Rectal smooth muscle tissue (tissue), 1 donor: ENCODE results near the gene TMEM119.

ENCODE experiments used
- H3K27ac ChIP-seq: one replicate; pipeline ENCODE4 v1.7.0; 2013; ENCODE audit warnings: low read depth, low read length, inconsistent platforms
- H3K27me3 ChIP-seq: one replicate; pipeline ENCODE4 v1.7.0; 2013; ENCODE audit warnings: low read length; ENCODE audit not compliant: control insufficient read depth, insufficient read depth
- H3K36me3 ChIP-seq: one replicate; pipeline ENCODE4 v1.7.0; 2013; ENCODE audit warnings: low read length; ENCODE audit not compliant: control insufficient read depth, insufficient read depth
- H3K4me1 ChIP-seq: one replicate; pipeline ENCODE4 v1.7.0; 2013; ENCODE audit warnings: low read length; ENCODE audit not compliant: control insufficient read depth, insufficient read depth
- H3K4me3 ChIP-seq: one replicate; pipeline ENCODE4 v1.7.0; 2013; ENCODE audit warnings: low read length
- H3K9ac ChIP-seq: one replicate; pipeline ENCODE4 v1.7.0; 2013; ENCODE audit warnings: low read length

Gene TMEM119

DNA sequence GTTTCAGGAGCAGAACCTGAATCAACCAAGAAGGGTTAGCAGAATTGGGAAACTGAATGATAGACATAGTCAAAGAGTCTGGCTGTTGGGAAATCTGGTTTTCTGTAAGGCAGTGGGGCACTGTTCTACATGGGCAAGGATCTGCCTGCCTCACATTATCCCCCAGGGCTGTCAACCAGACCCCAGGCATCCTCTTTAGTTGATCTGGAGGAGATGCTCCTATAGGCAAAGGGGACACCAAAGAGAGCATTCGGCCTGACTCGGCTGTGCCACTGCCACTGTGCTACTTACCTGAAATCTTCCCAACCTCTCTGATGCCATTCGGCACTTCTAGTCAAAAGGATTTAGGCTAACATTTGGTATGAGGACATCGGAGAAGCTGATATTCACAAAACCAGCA is 31.4 kb downstream of the TMEM119 start:
- H3K36me3 ChIP-seq: peaks cover 27% of the 10 kb centered on the region
- H3K27me3 ChIP-seq: no peaks in the 10 kb centered on the region
- H3K4me1 ChIP-seq: peaks cover 17% of the 10 kb centered on the region
- no peak overlapping the region for H3K27ac ChIP-seq
- H3K4me3 ChIP-seq: no peak overlapping the region
- no peak overlapping the region for H3K9ac ChIP-seq

DNA sequence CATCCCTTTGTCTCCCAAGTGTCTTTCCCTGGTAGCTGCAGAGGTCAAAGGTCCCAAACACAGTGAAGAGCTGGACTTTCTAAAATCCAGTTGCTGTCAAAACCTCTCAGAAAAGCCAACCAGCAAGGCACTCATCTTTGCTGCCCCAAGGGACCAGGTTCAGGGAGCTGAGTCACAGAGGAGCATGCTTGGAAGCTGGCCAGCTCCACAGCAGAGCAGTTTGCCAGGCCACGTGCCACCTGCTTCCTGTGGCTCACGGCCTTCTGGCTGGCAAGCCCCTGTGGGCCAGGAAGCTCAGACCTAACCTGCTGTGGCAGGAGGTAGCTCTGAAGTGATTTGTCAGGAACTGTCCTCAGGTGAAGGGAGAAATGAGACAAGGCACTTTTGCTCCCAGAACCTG is 31.9 kb downstream of the TMEM119 start:
- H3K36me3 ChIP-seq: peaks cover 27% of the 10 kb centered on the region
- H3K27me3 ChIP-seq: no peaks in the 10 kb centered on the region
- peaks cover 17% of the 10 kb centered on the region for H3K4me1 ChIP-seq
- no peak overlapping the region for H3K4me3 ChIP-seq
- H3K9ac ChIP-seq: no peak overlapping the region
- no peak overlapping the region for H3K27ac ChIP-seq

DNA sequence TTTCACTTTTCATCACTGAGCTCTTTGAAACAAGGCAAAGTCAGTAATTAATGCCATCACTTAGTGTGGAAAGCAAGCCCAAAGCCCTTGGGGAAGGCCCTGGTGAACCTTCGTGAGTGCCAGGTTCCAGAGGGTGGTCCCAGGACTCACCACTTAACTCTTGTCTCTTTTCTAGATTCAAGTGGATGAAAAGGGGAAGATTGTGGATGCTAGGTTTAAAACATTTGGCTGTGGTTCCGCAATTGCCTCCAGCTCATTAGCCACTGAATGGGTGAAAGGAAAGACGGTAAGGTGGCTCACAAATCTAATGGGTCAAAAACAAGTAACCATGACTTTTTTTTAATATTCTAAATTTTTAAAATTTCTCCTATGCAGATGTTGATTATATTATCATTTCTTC is 32.7 kb downstream of the TMEM119 start:
- Histone ChIP-seq H3K9ac (no peak overlapping the region), H3K4me3 (no peak overlapping the region), H3K27me3 (no peaks in the 10 kb centered on the region), H3K4me1 (peaks cover 17% of the 10 kb centered on the region), H3K36me3 (peaks cover 27% of the 10 kb centered on the region), H3K27ac (no peak overlapping the region)

DNA sequence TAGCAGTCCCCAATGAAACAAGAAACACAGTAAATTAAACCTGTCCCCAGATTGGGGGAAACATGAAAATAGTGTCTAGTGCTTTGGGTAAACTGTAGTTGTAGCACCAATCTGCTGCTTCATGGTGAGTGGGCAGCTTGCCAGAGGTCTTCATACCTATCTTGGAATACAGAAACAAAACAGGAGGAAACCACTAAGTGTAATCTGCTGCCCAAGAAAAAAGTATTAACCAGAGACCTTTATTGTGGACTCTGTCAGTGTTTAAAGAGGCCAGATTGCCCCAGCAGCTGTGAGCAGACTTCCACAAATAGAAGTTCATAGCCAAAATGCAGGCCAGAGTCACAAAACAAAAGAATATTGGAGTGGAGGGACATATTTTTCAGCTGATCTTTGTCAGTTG is 33.2 kb downstream of the TMEM119 start:
- Histone ChIP-seq H3K36me3 (peaks cover 27% of the 10 kb centered on the region), H3K27ac (no peak overlapping the region), H3K4me3 (no peak overlapping the region), H3K27me3 (no peaks in the 10 kb centered on the region), H3K4me1 (peaks cover 18% of the 10 kb centered on the region), H3K9ac (no peak overlapping the region)

DNA sequence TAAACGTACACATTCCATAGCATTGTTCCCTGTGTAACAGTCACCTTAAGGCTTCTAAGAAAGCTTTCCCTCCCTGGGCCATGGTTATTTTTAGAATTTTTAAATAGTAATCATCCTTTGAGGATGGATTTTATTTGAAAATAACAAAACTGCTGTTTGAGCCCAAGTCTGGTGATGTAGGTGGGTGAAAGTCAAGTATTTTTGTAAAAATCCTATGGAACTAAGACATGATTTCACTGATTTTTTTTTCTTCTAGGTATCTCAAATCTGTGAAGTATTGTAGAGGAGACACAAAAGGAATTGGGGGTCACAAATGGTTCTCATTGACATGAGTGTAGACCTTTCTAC is 34.1 kb downstream of the TMEM119 start:
- Histone ChIP-seq H3K4me1 (peaks cover 20% of the 10 kb centered on the region), H3K9ac (no peak overlapping the region), H3K4me3 (peak overlapping the region; percentile 81), H3K36me3 (peaks cover 25% of the 10 kb centered on the region), H3K27ac (no peak overlapping the region), H3K27me3 (no peaks in the 10 kb centered on the region)

DNA sequence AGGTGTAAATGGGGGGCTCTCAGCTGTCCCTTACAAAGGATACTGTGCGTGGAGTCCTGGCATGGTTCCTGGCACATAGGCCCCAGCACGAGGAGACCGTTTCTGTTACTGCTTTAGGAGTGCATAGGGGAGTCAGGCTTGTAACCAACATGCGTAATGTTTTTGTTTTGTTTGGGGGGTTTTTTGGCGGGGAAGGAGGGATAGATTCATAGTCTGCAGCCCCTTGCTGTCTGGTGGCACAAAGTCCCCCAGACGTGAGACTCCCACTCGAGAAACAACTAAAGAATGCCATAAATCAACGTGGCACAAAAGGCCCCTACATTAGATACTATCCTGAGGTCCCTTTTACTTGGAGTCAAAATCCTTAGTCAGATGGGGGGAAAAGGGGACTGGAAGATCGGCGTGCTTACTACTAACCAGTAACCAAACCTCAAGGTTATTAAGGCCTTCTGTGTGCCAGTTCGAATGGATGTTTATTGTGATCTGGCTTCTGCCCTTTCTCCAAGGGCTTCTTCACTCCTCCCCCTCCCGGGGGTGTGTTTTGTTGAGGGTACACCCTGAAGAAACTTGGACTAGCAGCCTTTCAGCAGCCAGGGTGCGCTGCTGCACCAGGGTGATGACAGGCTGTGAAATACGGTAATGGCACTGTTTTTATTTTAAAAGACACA is 34.6 kb downstream of the TMEM119 start:
- Histone ChIP-seq H3K27me3 (no peaks in the 10 kb centered on the region), H3K9ac (peak overlapping the region; percentile 59), H3K36me3 (peaks cover 21% of the 10 kb centered on the region), H3K27ac (peak overlapping the region; percentile 90), H3K4me1 (peaks cover 17% of the 10 kb centered on the region), H3K4me3 (peak overlapping the region; percentile 81)

DNA sequence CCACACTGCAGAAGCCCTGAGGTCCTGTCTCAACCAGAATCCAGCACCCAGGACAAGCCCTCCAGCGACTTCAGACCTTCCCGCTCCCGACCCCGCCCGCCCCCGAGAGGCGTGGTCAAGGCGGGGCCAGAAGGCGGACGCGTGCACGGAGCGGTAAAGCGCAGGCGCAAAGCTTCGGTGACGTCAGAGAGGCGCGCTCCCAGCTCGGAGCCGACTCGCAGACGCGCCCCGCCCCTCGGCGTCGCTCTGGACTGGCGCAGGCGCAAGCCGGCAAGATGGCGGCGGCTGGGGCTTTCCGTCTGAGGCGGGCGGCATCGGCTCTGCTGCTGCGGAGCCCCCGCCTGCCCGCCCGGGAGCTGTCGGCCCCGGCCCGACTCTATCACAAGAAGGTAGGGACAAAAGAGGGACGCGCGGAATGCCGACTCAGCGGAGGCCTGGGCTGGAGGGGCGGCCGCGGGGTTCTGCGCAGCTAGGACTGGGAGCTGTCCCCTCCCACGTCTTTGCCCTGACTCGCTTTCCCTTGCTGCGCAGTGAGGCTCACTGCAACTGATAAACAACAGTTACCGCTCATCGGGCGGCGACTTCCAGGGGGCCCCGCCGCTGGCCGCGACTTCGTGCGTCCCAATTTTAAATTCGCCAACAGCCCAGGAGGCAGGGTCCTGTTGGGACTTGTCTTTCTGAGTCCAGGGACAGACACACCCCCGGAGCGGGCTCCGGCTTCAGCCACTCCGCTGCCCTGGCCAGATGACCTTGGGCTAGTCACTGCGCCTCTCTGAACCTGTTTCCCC is 35.3 kb downstream of the TMEM119 start, which contains the start of gene ISCU:
TSS of gene ISCU (plus strand) at position 249 of the 788 bp plus-strand sequence. CDS start at position 276, 27 bp downstream.
- H3K4me1 ChIP-seq: peaks cover 18% of the 10 kb centered on the region
- no peaks in the 10 kb centered on the region for H3K27me3 ChIP-seq
- H3K27ac ChIP-seq: peak within 1 kb of the TSS; percentile 92
- peak within 1 kb of the TSS; percentile 59 for H3K9ac ChIP-seq
- H3K4me3 ChIP-seq: peak within 1 kb of the TSS; percentile 94
- H3K36me3 ChIP-seq: peaks cover 18% of the 10 kb centered on the region

DNA sequence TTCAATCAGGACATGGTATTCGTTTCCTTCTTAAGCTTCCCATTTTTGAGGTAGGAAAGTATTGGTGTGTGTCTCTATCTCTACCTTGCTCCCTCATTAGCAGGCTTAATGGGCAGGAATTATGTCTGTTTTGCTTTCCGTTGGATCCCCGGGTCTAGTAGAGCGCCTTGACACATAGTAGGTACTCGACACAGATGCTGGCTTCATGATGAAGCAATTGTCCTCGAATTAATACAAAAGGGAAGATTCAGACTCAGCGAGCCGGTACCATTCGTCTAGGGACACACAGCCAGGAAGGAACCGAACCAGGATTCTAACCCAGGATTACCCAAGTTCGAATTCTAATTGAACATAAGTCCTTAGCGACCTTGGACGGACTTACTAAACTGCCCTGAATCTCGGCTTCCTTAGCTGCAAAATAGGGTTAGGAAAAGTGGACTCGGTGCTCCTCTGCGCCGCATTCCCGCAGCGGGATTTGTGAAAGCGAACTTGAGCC is 36.0 kb downstream of the TMEM119 start:
- peaks cover 20% of the 10 kb centered on the region for H3K4me1 ChIP-seq
- H3K4me3 ChIP-seq: peak overlapping the region; percentile 94
- no peaks in the 10 kb centered on the region for H3K27me3 ChIP-seq
- peaks cover 12% of the 10 kb centered on the region for H3K36me3 ChIP-seq
- peak overlapping the region; percentile 52 for H3K9ac ChIP-seq
- H3K27ac ChIP-seq: peak overlapping the region; percentile 92

DNA sequence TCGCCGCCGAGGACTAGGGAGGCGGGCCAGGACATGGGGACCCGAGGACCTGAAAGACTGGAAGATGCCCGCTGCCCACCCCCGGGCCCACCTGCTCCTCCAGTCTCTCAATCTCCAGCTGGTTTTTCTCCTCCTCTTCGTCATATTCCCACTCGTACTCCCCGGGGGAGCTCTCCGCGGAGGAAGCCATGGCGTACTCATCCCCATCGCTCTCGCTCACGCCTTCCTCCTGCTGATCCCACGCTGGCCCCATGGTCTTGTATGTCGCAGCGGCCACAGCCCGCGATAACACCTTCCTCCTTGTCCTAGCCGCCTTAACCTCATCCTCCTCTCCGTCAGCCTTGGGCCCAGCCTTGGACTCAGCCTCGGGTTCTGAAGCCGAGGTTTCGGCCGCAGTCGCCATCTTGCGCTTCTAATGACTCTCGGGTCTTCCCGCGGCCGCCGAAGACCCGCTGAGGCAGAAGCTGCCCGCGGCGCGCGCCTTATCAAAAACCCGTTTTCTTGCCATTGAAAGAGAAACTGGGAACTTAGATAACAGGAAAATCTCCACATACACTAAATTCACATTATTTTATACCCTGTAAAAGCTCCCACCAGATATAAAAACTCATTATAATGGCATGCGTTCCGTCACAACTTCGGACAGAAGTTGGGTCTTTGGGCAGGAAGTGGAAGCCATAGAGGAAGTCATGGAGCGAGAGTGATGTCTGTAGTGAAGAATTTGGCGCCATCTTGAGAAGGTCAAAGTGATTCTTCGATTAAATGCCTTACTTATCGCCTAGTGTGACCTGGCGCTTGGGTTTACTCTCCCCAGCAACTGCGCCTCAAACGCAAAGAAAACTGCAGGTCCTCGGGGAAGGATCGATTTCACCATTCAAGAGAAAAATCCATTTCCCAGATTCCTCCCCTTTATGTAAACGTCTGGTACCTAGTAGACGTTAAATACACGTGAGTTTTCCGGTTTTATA is 36.8 kb downstream of the TMEM119 start, which contains the start of gene SART3:
TSS of gene SART3 (minus strand) at position 422 of the 968 bp plus-strand sequence. CDS start at position 403, 19 bp downstream.
- Histone ChIP-seq H3K9ac (peak within 1 kb of the TSS; percentile 78), H3K27me3 (no peaks in the 10 kb centered on the region), H3K4me3 (peak within 1 kb of the TSS; percentile 94), H3K4me1 (peaks cover 17% of the 10 kb centered on the region), H3K27ac (peak within 1 kb of the TSS; percentile 92), H3K36me3 (peaks cover 8% of the 10 kb centered on the region)

DNA sequence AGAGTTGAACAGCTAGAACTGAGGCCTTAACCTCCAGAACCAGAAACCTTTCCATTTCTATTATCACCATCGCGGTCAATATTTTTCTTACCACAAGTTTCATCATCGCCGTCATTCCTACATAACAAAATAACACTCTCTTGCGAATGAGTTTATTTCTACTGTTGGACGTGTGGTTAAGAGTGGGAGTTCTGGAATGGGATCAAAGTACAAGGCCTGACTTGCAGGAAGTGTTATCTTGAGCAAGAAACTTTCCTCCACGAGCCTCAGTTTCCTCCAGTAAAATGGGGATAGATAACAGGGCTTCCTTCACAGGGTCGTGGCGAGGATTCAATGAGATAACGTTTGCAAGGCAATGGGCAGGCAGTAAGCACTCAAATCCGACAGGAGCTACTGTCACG is 37.6 kb downstream of the TMEM119 start:
- peak overlapping the region; percentile 78 for H3K9ac ChIP-seq
- peaks cover 16% of the 10 kb centered on the region for H3K4me1 ChIP-seq
- H3K27me3 ChIP-seq: no peaks in the 10 kb centered on the region
- no peak overlapping the region for H3K27ac ChIP-seq
- peak overlapping the region; percentile 94 for H3K4me3 ChIP-seq
- peaks cover 4% of the 10 kb centered on the region for H3K36me3 ChIP-seq

DNA sequence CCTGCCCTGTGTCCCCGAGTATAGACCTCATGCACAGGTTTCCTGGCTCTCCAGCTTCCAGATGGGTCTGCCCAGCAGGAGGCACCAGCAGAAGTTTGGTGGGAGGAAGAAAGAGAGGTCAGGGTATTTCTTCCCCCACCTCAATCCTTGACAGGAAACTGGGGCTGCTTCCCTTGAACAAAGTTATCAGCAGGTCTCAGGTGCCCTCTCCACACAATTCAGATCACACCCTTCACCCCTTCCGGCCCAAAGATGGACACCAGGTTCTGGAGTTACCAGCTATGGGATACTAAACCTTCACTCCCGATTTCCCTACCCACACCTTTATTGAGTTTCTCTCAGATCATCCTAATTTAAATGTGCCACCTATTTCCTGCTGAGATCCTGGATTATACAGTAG is 38.1 kb downstream of the TMEM119 start:
- Histone ChIP-seq H3K4me1 (peaks cover 16% of the 10 kb centered on the region), H3K27ac (no peak overlapping the region), H3K9ac (no peak overlapping the region), H3K36me3 (no peaks in the 10 kb centered on the region), H3K4me3 (peak overlapping the region; percentile 94), H3K27me3 (no peaks in the 10 kb centered on the region)
